Myometrial cell (primary cell): ENCODE results near the gene REXO5. TPM values are rescaled to one million over a fixed set of nuclear protein-coding genes. Genes with fewer than 3 reads are reported as not detected.

Experiments
- total RNA-seq: library from RNA; depleted of rRNA; stranded (reverse); fragments of >200 nt; gene quantifications from 2 replicates; pipeline ENCODE4 v1.2.3, GENCODE V29; 2015

The REXO5 gene
- 4.6 and 9.2 TPM in 2 replicates for total RNA-seq

GRCh38 chr16:20806168-20807050 lies at the start of gene REXO5, which contains the start of gene ERI2:
Gene REXO5 (plus strand): TSS chr16:20806527. CDS start chr16:20806954, 427 bp downstream.
Gene ERI2 (minus strand): TSS chr16:20806472. CDS start chr16:20806430, 42 bp downstream.

GRCh38 chr16:20763461-20764232 lies 42.7 kb upstream of the REXO5 start, which contains the start of gene ACSM3:
Gene ACSM3 (plus strand): TSS chr16:20764014. CDS start chr16:20770035, 6,021 bp downstream.

Other genes with a start within 250 kb of the REXO5 start
- gene ACSM2B, start 230.2 kb upstream of the REXO5 start, total RNA-seq: not detected in 2 replicates
- not detected in 2 replicates for gene ACSM1, start 108.8 kb upstream of the REXO5 start, total RNA-seq
- 26.8 and 47.9 TPM in 2 replicates for gene THUMPD1, start 64.7 kb upstream of the REXO5 start, total RNA-seq
- 0.86 and 3.2 TPM in 2 replicates for gene ACSM3, start 42.5 kb upstream of the REXO5 start, total RNA-seq
- gene ERI2, start 55 bp upstream of the REXO5 start, total RNA-seq: 19.0 and 19.3 TPM in 2 replicates
- 38.9 and 41.8 TPM in 2 replicates for gene DCUN1D3, start 93.8 kb downstream of the REXO5 start, total RNA-seq
- 75.2 and 91.3 TPM in 2 replicates for gene LYRM1, start 94.2 kb downstream of the REXO5 start, total RNA-seq